HCT116 (cell line): Measurements from ENCODE around the gene CIBAR2. TPM values are rescaled to one million over a fixed set of nuclear protein-coding genes. Genes with fewer than 3 reads are reported as not detected.

Experiments
- ATAC-seq: fragments of 200-7000 bp; cut with Tn5 transposase; 2 replicates; pipeline ENCODE4 v1.9.1; 2020; ENCODE audit warnings: mild to moderate bottlenecking, moderate library complexity
- BruUV-seq: library from RNA; stranded (reverse); fragments of 400-500 nt; replicated peaks from 2 replicates; lab custom pipeline; 2021; lab: Mats Ljungman, UMichigan
- CTCF ChIA-PET: fragments of 300-600 bp; sonication (Branson Sonifier 250); formaldehyde crosslinking; loops from one replicate; lab custom pipeline; 2021; ENCODE audit warnings: antibody characterized with exemption; lab: Charles Lee
- POLR2A ChIA-PET: fragments of 300-600, 350-600 bp; sonication (Branson Sonifier 250); formaldehyde crosslinking; loops from one replicate; lab custom pipeline; 2021; ENCODE audit warnings: antibody characterized with exemption; lab: Charles Lee
- RAD21 ChIA-PET, 2 experiments: fragments of 300-600 bp; sonication (Branson Sonifier 250); formaldehyde crosslinking; loops; one replicate each; lab custom pipeline; 2023; ENCODE audit warnings: low total read pairs in 2 of 2; ENCODE audit not compliant: uncharacterized antibody in 2 of 2, unreplicated experiment in 2 of 2, low non-redundant PET in 1 of 2; lab: Charles Lee
- DNase-seq: peaks from one replicate; pipeline ENCODE4 v3.0.0-alpha.2; 2010; ENCODE audit warnings: low read depth, low spot score
- H2AFZ ChIP-seq: fragments of 200-600 bp; shearing (Covaris generic), sonication (generic); 2 replicates; pipeline ENCODE4 v1.6.1; 2017; ENCODE audit warnings: low read depth, mixed run types, mixed read lengths, antibody characterized with exemption, low read length; ENCODE audit not compliant: poor library complexity, severe bottlenecking
- H3K27ac ChIP-seq: 2 replicates; pipeline ENCODE4 v1.5.1; 2012; ENCODE audit warnings: low read depth, low read length
- H3K27me3 ChIP-seq: fragments of 200-600 bp; sonication (generic); 2 replicates; pipeline ENCODE4 v1.6.1; 2016; ENCODE audit warnings: mixed run types, low read length, mixed read lengths; ENCODE audit not compliant: insufficient read depth
- H3K36me3 ChIP-seq, 2 experiments: fragments of 200-500 bp in 1 of 2; fragments of 200-600 bp in 1 of 2; sonication (Bioruptor generic) in 1 of 2; sonication (generic) in 1 of 2; 2 replicates each; pipeline versions ENCODE4 v1.5.1 to v1.6.1; 2014 to 2016; ENCODE audit warnings: low read length in 2 of 2, inconsistent platforms in 1 of 2, mixed read lengths in 1 of 2, mixed run types in 1 of 2; ENCODE audit not compliant: insufficient read depth in 2 of 2, control insufficient read depth in 1 of 2
- H3K4me1 ChIP-seq, 2 experiments: fragments of 200-600 bp in 1 of 2; sonication (generic) in 1 of 2; 2 replicates each; pipeline versions ENCODE4 v1.5.1 to v1.6.1; 2012 to 2017; ENCODE audit warnings: low read length in 2 of 2, inconsistent platforms in 1 of 2, mild to moderate bottlenecking in 1 of 2, mixed read lengths in 1 of 2, mixed run types in 1 of 2, moderate library complexity in 1 of 2; ENCODE audit not compliant: insufficient read depth in 2 of 2, control insufficient read depth in 1 of 2
- H3K4me2 ChIP-seq: fragments of 200-600 bp; sonication (generic); 2 replicates; pipeline ENCODE4 v1.6.1; 2017; ENCODE audit warnings: mixed run types, low read length, mixed read lengths
- H3K4me3 ChIP-seq, 2 experiments: fragments of 200-600 bp in 1 of 2; sonication (generic) in 1 of 2; replicated peaks in 1 of 2; 2 replicates each; pipeline ENCODE4 v1.5.1; 2011 to 2016; ENCODE audit warnings: low read length in 2 of 2, control low read depth in 1 of 2, low read depth in 1 of 2, mild to moderate bottlenecking in 1 of 2, mixed read lengths in 1 of 2, mixed run types in 1 of 2
- H3K79me2 ChIP-seq: fragments of 200-600 bp; sonication (generic); 2 replicates; pipeline ENCODE4 v1.6.1; 2017; ENCODE audit warnings: mild to moderate bottlenecking, mixed run types, low read length, moderate library complexity, mixed read lengths; ENCODE audit not compliant: insufficient read depth
- H3K9ac ChIP-seq: fragments of 200-600 bp; sonication (generic); 2 replicates; pipeline ENCODE4 v1.6.1; 2016; ENCODE audit warnings: low read length, mixed read lengths
- H3K9me2 ChIP-seq: fragments of 200-600 bp; sonication (generic), shearing (Covaris generic); 2 replicates; pipeline ENCODE4 v1.6.1; 2017; ENCODE audit warnings: mixed run types, mild to moderate bottlenecking, moderate library complexity; ENCODE audit not compliant: insufficient read depth
- H3K9me3 ChIP-seq, 2 experiments: fragments of 200-500 bp in 1 of 2; fragments of 200-600 bp in 1 of 2; sonication (Bioruptor generic) in 1 of 2; sonication (generic) in 1 of 2; 2 replicates each; pipeline ENCODE4 v1.6.1; 2014 to 2017; ENCODE audit warnings: low read length in 2 of 2, mixed read lengths in 2 of 2, inconsistent platforms in 1 of 2, low read depth in 1 of 2, mild to moderate bottlenecking in 1 of 2, mixed run types in 1 of 2, moderate library complexity in 1 of 2; ENCODE audit not compliant: control insufficient read depth in 1 of 2, insufficient read depth in 1 of 2
- H4K20me1 ChIP-seq: fragments of 200-600 bp; sonication (generic), shearing (Covaris generic); 2 replicates; pipeline ENCODE4 v1.6.1; 2017; ENCODE audit warnings: mixed run types, mild to moderate bottlenecking, moderate library complexity; ENCODE audit not compliant: insufficient read depth
- EZH2 ChIP-seq: fragments of 200-600 bp; sonication (generic); IDR thresholded peaks from 2 replicates; pipeline ENCODE4 v1.6.1; 2017; ENCODE audit warnings: antibody characterized with exemption, mixed run types
- FOSL1 ChIP-seq: IDR thresholded peaks from 2 replicates; pipeline ENCODE4 v1.6.1; 2012; ENCODE audit warnings: low read depth
- POLR2AphosphoS5 ChIP-seq: IDR thresholded peaks from 2 replicates; pipeline ENCODE4 v1.6.1; 2011; ENCODE audit warnings: mild to moderate bottlenecking, low read depth, low read length, moderate library complexity
- RAD21 ChIP-seq: IDR thresholded peaks from 2 replicates; pipeline ENCODE4 v1.6.1; 2012; ENCODE audit warnings: low read depth, mild to moderate bottlenecking
- TCF7L2 ChIP-seq: IDR thresholded peaks from 2 replicates; pipeline ENCODE4 v1.7.0; 2011; ENCODE audit warnings: borderline replicate concordance, inconsistent platforms; ENCODE audit not compliant: insufficient read depth, insufficient read length; ENCODE audit errors: extremely low read depth
- YY1 ChIP-seq: IDR thresholded peaks from 2 replicates; pipeline ENCODE4 v1.6.1; 2011; ENCODE audit warnings: low read length, low read depth, moderate library complexity, mild to moderate bottlenecking; ENCODE audit not compliant: insufficient replicate concordance; ENCODE audit errors: extremely low read depth
- ZBTB33 ChIP-seq: IDR thresholded peaks from 2 replicates; pipeline ENCODE4 v1.6.1; 2011; ENCODE audit warnings: mild to moderate bottlenecking, low read length, moderate library complexity; ENCODE audit not compliant: insufficient replicate concordance; ENCODE audit errors: extremely low read depth
- ZFX ChIP-seq: fragments of 450-650 bp; IDR thresholded peaks from 2 replicates; pipeline ENCODE4 v1.6.1; 2017
- intact Hi-C: fragments of 100-400 bp; cut with micrococcal nuclease; formaldehyde crosslinking; loops from 2 replicates; pipeline ENCODE4 v1.10.0; 2022
- total RNA-seq: library from RNA; stranded (reverse); gene quantifications from one replicate; pipeline ENCODE4 v1.2.1, GENCODE V29; 2021; ENCODE audit not compliant: unreplicated experiment
- TF ChIP-seq, protein P1 (sequence below): IDR thresholded peaks from 2 replicates; pipeline ENCODE4 v1.6.1; 2012; ENCODE audit warnings: low read depth
- TF ChIP-seq, protein P2 (sequence below): IDR thresholded peaks from 2 replicates; pipeline ENCODE4 v1.6.1; 2012

CIBAR2 gene
- total RNA-seq, 1 experiment from 2014 or later, result 0.27 TPM

GRCh38 chr16:85117418-85117817 is 5.1 kb upstream of the CIBAR2 start:
- ChIA-PET RAD21 (no interaction called here), CTCF (no interaction called here), POLR2A (no interaction called here)

More at GRCh38 chr16:85117418-85117817, 5.1 kb upstream of the CIBAR2 start:
- Histone ChIP-seq H4K20me1 (no peaks in the 10 kb centered on the region), H3K27me3 (no peaks in the 10 kb centered on the region), H3K4me1 (peaks cover 7 to 18% of the 10 kb centered on the region in 2 experiments; a peak in 3 of 4 replicates), H3K27ac (no peak overlapping the region), H2AFZ (no peak overlapping the region), H3K4me3 (no peak overlapping the region), H3K36me3 (no peaks in the 10 kb centered on the region), H3K79me2 (no peaks in the 10 kb centered on the region), H3K9ac (no peak overlapping the region), H3K4me2 (no peak overlapping the region), H3K9me3 (0 out of 4 replicates have a peak, but pooled peaks cover 0 to 5% of the 10 kb centered on the region in 2 experiments), H3K9me2 (no peaks in the 10 kb centered on the region)
- DNase-seq (no peak), ATAC-seq (no peak)
- BruUV-seq, result no TSS peak
- intact Hi-C loops, result loop anchor here (5.0 to 10.0 kb wide), 2 partner anchors 130 to 277 kb away; no protein-coding TSS in a partner anchor
- TF ChIP-seq TCF7L2 (no peak), RAD21 (no peak), EZH2 (no peak), FOSL1 (no peak), YY1 (no peak), ZFX (no peak), POLR2AphosphoS5 (no peak), ZBTB33 (no peak)
- TF ChIP-seq, protein P1, sequence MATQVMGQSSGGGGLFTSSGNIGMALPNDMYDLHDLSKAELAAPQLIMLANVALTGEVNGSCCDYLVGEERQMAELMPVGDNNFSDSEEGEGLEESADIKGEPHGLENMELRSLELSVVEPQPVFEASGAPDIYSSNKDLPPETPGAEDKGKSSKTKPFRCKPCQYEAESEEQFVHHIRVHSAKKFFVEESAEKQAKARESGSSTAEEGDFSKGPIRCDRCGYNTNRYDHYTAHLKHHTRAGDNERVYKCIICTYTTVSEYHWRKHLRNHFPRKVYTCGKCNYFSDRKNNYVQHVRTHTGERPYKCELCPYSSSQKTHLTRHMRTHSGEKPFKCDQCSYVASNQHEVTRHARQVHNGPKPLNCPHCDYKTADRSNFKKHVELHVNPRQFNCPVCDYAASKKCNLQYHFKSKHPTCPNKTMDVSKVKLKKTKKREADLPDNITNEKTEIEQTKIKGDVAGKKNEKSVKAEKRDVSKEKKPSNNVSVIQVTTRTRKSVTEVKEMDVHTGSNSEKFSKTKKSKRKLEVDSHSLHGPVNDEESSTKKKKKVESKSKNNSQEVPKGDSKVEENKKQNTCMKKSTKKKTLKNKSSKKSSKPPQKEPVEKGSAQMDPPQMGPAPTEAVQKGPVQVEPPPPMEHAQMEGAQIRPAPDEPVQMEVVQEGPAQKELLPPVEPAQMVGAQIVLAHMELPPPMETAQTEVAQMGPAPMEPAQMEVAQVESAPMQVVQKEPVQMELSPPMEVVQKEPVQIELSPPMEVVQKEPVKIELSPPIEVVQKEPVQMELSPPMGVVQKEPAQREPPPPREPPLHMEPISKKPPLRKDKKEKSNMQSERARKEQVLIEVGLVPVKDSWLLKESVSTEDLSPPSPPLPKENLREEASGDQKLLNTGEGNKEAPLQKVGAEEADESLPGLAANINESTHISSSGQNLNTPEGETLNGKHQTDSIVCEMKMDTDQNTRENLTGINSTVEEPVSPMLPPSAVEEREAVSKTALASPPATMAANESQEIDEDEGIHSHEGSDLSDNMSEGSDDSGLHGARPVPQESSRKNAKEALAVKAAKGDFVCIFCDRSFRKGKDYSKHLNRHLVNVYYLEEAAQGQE, result no peak
- TF ChIP-seq, protein P2, sequence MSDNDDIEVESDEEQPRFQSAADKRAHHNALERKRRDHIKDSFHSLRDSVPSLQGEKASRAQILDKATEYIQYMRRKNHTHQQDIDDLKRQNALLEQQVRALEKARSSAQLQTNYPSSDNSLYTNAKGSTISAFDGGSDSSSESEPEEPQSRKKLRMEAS, result no peak
